ENCODE measurements around the gene SNX11.
A peak's percentile ranks its signal among the peaks of the same experiment; 100 is the strongest.

Gene SNX11

DNA sequence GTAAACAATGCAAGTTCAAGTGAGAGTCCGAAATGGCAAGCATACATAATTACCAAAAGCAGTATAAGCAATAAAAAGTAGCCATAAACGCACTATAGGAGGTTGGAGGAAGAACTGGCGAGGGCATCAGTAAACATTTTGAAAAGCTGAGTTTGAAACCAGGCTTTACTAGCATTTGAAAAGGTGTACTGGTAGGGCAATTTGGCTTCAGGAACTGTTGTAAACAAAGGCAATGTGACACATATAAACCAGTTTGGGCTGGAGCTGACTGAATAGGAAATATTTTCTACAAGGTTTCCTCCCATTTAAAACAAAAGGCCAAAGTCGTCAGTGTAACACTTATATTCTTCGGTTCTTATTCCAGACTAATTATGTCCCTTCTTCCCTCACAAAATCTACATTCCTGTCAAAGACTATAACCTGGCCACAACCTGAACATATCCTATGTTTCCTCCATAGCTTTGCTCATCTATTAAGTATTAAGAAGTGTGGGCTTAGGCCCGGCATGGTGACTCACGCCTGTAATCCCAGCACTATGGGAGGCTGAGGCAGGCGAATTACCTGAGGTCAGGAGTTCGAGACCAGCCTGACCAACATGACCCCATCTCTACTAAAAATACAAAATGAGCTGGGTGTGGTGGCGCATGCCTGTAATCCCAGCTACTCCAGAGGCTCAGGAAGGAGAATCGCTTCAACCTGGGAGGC is 14.1 kb upstream of the SNX11 start:
- no peak for FAIRE-seq

DNA sequence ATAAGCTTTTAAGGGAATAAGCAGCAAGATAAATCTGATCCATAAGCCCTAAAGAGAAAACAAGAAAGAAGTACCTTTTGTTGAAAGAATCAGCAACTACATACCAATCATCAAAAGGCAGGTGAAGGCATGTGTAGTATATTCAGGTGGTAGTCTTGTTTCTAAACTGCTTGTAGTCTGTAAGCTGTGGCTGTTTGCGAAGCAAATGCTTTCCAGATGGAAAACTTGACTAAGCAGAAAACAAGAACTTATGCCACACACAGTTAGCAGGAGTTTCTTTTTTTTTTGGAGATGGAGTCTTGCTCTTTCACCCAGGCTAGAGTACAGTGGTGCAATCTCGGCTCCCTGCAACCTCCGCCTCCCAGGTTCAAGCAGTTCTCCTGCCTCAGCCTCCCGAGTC is 12.0 kb upstream of the SNX11 start:
- FAIRE-seq = no peak
- DNase-seq (ENCODE audit: extremely low spot score, insufficient read length, low read depth) = no peak

More for the DNA sequence above, 14.1 kb upstream of the SNX11 start:
- no peak for DNase-seq (ENCODE audit: extremely low spot score, insufficient read length, low read depth)

DNA sequence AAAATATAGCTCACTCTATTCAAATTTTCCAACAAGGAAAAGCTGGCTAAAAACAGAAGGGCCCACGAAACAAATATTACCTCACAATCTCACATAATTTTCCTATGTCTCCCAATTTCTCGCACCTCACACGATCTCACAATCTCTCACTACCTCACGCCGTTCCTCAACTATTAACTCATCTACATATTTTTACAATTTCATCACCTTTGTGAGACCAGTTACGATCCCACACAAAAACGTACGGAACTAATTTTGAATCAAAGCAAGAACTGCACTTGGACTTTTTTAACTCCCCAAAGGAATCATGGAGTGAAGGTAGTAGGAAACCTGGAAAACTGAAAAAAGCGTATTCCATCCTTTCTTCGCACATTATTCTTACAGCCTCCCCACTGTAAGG is 7.4 kb upstream of the SNX11 start:
- no peak for FAIRE-seq
- DNase-seq (ENCODE audit: extremely low spot score, insufficient read length, low read depth) = no peak

DNA sequence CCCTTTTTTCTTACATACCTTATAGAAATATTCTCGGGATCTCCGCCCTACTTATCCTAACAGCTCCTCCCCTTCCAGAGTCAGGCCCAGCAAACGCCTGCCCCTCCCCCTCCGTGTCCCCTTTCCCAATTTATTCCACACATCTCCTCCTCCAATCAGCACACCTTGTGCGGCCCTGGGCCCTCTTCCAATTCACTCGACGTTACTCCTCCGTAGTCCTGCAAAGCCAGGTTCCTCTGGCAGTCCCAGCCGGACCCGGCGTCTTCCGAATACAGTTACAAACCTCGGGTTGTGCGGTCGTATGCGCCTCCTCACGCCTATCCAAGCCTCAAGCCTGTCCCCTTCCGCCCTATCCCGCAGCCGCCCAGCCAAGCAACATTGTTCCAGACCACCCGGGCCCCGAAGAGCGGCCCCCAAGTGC is 7.0 kb upstream of the SNX11 start:
- DNase-seq (ENCODE audit: extremely low spot score, insufficient read length, low read depth) = no peak
- no peak for FAIRE-seq

DNA sequence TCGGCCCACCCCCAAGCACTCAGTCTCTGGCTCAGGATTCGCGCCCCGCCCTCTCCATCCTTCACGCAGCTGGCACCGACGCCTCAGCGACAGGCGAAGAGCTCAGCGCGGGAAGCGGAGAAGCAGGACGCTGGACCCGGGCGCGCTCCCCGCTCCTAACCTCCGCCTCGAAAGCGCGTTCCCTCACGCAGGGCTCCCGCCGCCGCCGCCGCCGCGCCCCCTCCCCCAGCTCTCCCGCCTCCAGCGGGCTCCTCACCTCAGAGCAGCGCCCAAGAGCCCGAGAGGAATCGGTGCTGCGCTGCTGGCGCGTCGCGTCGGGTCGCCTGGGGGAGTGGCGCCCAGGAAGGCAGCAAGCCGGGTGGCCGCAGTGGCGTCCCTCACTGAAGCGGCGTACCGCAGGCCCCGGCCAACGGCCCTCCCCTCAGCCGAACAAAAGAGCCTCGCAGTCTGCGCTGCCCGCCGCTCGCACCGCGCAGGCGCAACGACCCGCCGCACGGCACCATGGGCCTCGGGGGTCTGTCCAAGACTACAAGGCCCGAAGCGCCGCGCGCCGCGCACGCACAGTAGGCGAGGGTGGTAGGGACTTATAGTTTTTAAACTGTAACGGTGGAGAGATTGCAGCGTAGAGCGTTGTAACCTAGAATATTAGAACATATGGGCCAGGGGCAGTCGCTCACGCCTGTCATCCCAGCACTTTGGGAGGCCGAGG is 6.4 kb upstream of the SNX11 start, which contains the start of gene CBX1:
Gene CBX1, minus strand, starts transcription at position 467 of the 709 bp plus-strand sequence. CDS start 24,474 bp downstream, outside the sequence.
- FAIRE-seq = peak; percentile 92

DNA sequence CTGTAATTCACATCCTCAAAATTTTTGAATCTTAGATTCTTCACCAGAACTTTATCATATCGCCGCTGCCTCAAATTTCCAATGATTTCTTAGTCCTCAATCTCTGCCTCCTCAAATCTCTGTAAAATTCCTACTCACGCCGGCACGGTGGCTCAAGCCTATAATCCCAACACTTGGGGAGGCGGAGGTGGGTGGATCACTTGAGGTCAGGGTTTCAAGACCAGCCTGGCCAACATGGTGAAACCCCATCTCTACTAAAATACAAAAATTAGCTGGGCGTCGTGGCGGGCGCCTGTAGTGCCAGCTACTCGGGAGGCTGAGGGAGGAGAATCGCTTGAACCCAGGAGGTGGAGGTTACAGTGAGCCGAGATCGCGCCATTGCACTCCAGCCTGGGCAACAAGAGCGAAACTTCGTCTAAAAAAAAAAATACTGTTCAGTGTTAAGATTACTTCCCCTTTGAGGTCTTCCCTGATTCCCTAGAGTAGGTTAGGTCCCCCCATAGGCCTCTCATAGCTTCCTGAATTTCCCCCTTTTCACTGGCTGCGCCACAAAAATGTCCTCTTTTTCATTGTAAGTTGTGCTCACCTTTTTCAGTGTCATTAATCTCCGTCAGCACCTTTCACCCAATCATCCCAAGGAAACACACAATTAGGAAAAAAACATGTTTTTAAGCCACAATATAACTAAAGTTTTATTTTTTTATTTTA is 5.4 kb upstream of the SNX11 start:
- no peak for DNase-seq (ENCODE audit: extremely low spot score, insufficient read length, low read depth)

More for the DNA sequence above, 6.4 kb upstream of the SNX11 start, which contains the start of gene CBX1:
- DNase-seq (ENCODE audit: extremely low spot score, insufficient read length, low read depth) = peak; percentile 85

DNA sequence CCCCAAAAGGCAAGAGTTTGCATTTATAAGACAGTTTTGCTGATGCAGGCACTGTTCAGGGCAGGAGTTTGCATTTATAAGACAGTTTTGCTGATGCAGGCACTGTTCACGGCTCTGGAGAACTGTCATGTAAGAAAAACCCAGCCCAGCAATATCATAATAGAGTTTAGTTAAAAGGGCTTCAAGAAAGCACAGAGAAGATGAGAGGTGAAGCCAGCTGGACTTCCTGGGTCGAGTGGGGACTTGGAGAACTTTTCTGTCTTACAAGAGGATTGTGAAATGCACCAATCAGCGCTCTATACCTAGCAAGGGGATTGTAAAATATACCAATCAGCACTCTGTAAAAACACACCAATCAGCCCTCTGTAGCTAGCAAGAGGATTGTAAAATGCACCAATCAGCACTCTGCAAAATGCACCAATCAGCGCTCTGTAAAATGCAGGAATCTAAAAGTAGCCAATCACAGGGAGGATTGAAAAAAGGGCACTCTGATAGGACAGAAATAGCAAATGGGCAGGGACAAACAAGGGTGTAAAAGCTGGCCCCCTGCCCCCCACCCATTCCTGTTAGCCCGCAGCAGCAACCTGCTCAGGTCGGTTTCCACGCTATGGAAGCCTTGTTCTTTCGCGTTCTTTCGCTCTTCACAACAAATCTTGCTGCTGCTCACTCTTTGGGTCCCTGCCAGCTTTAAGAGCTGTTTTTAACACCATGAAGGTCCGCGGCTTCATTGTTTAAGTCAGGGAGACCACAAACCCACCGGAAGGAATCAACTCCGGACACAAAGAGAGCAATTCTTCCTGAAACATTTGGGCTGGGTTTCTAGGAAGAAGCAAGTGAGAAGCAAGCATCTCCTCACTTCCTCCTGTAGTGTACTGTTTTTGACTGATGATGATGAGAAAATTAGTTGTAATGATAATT is 4.5 kb upstream of the SNX11 start:
- no peak for FAIRE-seq
- no peak for DNase-seq (ENCODE audit: extremely low spot score, insufficient read length, low read depth)

More for the DNA sequence above, 5.4 kb upstream of the SNX11 start:
- FAIRE-seq = no peak

DNA sequence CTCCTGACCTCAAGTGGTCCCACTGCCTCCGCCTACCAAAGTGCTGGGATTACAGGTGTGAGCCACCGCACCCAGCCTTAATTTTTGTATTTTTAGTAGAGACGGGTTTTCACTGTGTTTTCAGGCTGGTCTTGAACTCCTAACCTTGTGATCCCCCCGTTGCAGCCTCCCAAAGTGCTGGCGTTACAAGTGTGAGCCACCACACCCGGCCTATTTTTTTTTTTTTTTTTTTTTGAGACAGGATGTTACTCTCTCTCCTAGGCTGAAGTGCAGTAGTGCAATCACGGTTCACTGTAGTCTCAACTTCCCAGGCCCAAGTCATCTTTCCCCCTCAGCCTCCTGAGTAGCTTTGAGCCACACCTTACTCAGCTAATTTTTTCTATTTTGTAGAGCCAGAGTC is 3.1 kb upstream of the SNX11 start:
- FAIRE-seq = no peak
- no peak for DNase-seq (ENCODE audit: extremely low spot score, insufficient read length, low read depth)

DNA sequence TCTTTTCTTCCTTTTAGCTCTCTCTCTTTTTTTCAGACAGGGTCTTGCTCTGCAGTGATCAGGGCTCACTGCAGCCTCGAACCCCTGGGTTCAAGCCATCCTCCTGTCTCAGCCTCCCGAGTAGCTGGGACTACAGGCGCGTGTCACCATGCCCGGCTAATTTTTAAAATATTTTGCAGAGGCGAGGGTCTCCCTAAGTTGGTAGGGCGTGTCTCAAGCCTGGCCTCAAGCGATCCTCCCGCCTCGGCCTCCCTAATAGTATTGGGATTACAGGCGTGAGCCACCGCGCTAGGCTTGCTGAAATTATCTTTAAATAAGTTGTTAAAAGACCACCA is 797 bp upstream of the SNX11 start:
- DNase-seq (ENCODE audit: extremely low spot score, insufficient read length, low read depth) = no peak
- no peak for FAIRE-seq

DNA sequence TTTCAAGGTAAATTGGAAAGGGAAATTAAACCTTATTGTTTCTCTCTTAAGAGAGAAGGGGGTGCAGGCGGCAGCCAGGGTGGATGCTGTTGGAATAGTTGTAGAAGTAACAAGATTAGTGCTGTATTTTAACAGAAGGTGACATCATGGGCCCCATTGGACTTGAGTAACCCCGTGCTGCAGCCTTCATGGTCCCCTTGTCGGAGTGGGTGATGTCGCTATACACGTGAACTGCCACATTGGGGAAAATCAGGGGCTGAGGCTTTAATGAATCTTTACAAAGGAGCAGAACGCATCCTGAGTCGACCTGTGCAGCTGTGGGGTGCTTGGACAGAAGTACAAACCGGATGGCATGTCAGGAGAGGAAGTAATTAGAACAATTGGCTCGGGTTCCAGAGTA is 3.2 kb downstream of the SNX11 start:
- DNase-seq (ENCODE audit: extremely low spot score, insufficient read length, low read depth) (no peak), FAIRE-seq (peak; percentile 15)

DNA sequence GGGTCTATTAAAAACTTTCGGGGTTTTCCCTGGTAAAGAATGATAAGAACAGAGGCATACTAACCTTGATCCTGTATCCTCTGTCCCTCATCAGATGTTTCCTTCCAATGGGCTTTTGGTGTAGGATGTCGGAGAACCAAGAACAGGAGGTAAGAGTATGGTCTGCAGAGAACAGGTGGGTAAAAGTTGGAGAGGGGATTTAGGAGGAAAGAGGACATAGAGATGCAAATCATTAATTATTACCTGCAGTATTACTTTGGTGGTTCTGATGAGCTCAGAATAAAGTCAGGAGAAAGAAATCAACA is 4.3 kb downstream of the SNX11 start:
- DNase-seq (ENCODE audit: extremely low spot score, insufficient read length, low read depth) (no peak), FAIRE-seq (no peak)

DNA sequence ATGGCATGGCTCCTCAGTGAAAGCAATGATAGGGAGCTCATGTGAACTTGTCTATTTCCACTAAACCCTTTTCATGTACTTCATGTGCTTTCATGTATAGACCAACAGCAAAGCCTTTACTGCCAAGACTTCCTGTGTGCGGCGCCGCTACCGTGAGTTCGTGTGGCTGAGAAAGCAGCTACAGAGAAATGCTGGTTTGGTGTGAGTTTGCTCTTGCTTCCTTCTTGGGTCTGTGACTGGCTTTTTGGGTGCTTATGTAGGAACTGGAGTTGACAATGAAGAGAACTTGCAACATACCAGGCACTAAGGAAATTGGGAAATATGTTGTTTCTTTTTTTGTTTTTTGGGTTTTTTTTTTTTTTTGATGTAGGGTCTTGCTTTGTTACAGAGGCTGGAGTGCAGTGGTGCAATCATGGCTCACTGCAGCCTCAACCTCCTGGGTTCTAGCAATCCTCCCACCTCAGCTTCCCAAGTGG is 5.7 kb downstream of the SNX11 start:
- peak; percentile 88 for FAIRE-seq
- no peak for DNase-seq (ENCODE audit: extremely low spot score, insufficient read length, low read depth)

DNA sequence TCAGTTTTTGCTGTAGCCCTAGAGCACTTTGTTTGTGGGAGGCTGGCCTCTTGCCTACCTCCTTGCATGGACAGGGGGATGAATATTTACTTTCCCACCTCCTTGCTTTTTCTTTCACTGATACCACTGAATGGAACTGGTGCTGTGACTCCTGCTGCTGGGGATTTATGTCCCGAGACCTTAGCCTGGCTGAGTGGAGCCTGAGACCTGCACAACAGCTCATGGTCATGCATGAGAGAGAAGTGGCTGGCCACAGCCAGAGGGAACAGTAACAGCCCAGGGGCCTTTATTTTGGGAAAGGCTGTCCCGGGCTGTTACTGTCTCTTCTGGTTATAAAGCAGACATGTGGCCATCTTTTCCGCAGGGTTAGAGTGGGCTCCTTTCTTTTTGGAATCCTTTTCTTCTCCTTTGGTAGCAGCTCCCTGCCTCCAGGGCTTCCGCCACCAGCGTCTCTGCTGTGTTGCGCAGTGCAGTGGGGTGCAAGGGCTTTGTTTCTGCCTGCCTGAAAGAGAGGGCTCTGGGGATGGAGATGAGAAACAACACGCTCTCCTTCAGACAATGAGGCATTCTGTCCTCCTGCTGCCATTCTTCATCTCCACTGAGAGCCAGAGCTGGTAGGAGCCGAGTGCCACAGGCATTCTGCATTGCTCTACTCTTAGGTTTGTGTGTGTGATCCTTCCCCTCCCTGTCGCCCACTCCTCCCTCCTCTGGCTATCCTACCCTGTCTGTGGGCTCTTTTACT is 14.5 kb downstream of the SNX11 start:
- FAIRE-seq (no peak), DNase-seq (ENCODE audit: extremely low spot score, insufficient read length, low read depth) (no peak)

DNA sequence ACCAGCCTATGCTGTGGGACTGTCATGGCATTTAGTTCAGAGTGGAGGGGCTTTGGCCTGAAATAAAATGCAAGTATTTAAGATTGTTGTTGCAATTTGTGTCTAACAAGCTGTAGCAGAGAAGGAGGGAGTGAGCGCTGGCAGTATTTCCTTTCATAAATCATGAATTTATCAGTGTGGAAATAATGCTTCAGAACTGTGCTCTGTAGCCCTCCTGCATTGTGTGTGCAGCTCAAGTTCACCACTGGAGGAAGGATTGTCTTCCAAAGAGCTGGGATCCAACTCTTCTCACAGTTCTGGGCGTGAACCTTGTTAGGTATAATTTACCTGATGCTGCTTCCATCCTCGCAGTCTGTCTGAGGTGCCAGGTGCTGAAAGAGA is 15.1 kb downstream of the SNX11 start:
- FAIRE-seq = no peak
- DNase-seq (ENCODE audit: extremely low spot score, insufficient read length, low read depth) = no peak

DNA sequence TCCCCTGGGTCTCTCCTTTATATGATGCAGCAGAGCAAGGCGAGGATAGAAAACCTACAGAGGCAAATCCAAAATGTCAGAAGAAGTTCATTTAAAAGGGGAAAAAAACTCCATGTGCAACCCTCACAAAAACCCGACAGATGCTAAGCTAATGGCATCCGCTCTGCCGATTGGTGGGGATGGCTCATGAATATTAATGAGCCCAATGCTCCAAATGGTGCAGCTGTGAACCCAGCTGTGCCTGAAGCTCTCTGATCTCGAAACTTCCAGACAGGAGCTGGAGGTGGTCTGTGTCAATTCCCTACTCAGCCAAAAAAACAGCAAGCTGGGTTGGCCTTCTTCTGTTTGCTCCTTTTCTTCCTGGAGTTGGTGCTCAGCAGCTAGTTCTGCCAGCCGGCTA is 15.5 kb downstream of the SNX11 start:
- FAIRE-seq (no peak), DNase-seq (ENCODE audit: extremely low spot score, insufficient read length, low read depth) (no peak)

DNA sequence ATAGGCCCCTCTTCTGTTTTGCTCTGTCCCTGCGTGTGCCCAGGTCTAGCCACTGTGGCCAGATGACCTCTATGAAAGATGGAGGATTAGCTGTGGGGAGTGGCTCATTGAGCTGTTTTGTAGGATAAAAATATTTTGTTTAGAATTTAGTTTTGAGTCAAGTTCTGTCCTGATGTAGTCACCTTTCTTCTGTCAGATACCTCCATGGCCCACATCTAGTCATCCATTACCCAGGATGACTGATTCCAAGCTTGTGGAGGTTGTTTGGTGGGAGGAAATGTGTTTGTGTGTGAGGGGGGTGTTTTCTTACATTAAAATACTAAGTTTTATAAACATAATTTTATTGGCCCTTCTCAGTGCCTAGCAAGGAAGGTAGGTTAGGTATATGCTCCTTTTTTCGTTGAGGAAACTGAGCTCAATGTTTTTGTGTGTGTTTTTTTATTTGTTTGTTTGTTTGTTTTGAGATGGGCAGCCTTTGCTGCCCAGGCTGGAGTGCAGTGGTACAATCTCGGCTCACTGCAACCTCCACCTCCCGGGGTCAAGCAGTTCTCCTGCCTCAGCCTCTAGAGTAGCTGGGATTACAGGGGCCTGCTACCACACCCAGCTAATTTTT is 16.3 kb downstream of the SNX11 start:
- FAIRE-seq (no peak), DNase-seq (ENCODE audit: extremely low spot score, insufficient read length, low read depth) (no peak)

DNA sequence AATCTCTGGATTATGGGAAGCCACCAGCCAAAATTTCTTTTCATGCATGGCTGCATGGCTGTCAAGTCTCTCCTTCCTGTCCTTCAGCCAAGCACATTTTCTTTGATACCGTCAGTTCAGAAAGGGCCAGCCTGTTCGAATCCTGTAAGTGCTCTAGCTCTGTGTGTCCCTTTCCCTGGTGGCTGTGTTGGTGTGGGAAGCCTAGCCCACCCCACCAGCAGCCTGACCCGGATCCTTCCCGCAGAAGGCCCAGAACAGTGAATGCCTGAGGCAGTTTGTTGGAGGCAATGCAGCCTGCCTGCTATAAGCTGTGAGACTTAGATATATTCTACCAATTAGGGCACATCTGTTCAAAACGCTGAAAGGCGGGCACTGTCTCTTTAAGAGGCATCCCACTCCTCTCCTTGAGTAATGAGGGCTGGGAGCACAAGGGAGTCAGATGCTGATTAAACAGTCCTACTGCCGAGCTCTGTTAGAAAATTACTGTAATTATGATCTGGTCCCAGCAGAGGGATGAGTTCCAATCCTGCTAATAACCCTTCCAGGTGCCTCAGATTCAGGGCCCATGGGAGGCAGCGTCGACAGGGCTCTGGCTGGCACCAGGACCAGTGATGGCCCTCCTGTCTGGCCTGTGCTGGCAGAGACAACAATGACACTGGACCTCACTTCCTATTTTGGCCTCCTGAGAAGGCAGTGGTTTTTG is 18.4 kb downstream of the SNX11 start:
- DNase-seq (ENCODE audit: extremely low spot score, insufficient read length, low read depth) (no peak), FAIRE-seq (no peak)

DNA sequence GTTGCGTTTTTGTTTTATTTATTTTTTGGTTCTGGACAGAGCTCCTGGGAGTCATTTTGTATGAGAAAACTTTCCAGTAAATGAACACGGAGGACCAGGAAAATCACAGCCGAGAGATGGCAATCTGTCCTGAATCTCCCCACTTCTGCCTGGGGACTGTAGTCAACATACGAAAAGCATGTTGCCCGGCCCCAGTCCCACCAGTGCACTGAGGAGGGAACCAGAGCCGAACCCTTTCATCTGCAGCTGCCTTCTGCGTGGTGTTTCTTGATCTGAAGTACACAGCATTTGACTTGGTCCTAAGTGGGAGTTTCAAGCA is 18.9 kb downstream of the SNX11 start:
- no peak for DNase-seq (ENCODE audit: extremely low spot score, insufficient read length, low read depth)
- FAIRE-seq = no peak

Measured in GM18507 (cell line).